ENCODE data around the gene IFNL1.
"Not testable (repeated sequence)": the region's sequence is repeated elsewhere in the genome, so short reads cannot be mapped to it uniquely, and the experiment has no call there.

The IFNL1 gene

DNA sequence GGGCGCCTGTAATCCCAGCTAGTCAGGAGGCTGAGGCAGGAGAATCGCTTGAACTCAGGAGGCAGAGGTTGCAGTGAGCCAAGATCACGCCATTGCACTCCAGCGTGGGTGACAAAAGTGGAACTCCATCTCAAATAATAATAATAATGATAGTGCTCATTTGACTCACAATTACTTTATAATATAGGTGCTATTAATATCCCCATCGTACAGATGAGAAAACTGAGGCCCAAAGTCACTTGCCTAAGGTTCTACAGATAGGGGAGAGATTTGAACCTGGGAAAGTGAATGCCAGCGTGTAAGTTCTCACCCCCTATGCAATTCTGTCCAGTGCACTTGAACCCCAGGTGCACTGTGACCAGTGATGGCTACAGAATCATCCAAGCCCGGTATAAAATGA is 33.7 kb downstream of the IFNL1 start:
- no peak overlapping the region for H3K4me3 ChIP-seq (replicated peaks; ENCODE audit: low read depth, low read length)
- no peaks in the 10 kb centered on the region for H3K27me3 ChIP-seq (replicated peaks; ENCODE audit: control insufficient read depth, insufficient read depth, low read length)
- TF ChIP-seq, protein P1, sequence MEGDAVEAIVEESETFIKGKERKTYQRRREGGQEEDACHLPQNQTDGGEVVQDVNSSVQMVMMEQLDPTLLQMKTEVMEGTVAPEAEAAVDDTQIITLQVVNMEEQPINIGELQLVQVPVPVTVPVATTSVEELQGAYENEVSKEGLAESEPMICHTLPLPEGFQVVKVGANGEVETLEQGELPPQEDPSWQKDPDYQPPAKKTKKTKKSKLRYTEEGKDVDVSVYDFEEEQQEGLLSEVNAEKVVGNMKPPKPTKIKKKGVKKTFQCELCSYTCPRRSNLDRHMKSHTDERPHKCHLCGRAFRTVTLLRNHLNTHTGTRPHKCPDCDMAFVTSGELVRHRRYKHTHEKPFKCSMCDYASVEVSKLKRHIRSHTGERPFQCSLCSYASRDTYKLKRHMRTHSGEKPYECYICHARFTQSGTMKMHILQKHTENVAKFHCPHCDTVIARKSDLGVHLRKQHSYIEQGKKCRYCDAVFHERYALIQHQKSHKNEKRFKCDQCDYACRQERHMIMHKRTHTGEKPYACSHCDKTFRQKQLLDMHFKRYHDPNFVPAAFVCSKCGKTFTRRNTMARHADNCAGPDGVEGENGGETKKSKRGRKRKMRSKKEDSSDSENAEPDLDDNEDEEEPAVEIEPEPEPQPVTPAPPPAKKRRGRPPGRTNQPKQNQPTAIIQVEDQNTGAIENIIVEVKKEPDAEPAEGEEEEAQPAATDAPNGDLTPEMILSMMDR (IDR thresholded peaks at IDR 0.05; ENCODE audit: insufficient read depth, low read length, poor library complexity, severe bottlenecking) = no peak
- no peak for DNase-seq (ENCODE audit: extremely low read depth, insufficient read length)
- peaks cover 7% of the 10 kb centered on the region for H3K36me3 ChIP-seq (ENCODE audit: control insufficient read depth, insufficient read depth, low read length)

DNA sequence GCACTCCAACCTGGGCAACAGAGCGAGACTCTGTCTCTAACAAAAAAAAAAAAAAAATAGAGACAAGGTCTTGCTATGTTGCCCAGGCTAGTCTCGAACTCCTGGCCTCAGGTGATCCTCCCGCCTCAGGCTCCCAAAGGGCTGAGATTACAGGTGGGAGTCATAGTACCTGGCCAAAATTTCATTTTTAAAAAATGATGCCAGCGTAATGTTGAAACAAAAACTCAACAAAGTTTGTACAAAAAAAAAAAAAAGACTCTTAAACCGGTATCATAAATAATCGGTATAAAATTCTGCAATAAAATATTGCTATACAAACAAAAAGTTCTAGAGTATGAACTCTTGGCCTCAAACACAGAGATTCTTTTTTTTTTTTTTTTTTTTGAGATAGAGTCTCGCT is 36.1 kb downstream of the IFNL1 start:
- no peaks in the 10 kb centered on the region for H3K27me3 ChIP-seq (replicated peaks; ENCODE audit: control insufficient read depth, insufficient read depth, low read length)
- no peak for DNase-seq (ENCODE audit: extremely low read depth, insufficient read length)
- H3K4me3 ChIP-seq (replicated peaks; ENCODE audit: low read depth, low read length) = no peak overlapping the region
- TF ChIP-seq, protein P1 (IDR thresholded peaks at IDR 0.05; ENCODE audit: insufficient read depth, low read length, poor library complexity, severe bottlenecking) = no peak
- H3K36me3 ChIP-seq (ENCODE audit: control insufficient read depth, insufficient read depth, low read length) = peaks cover 5% of the 10 kb centered on the region

DNA sequence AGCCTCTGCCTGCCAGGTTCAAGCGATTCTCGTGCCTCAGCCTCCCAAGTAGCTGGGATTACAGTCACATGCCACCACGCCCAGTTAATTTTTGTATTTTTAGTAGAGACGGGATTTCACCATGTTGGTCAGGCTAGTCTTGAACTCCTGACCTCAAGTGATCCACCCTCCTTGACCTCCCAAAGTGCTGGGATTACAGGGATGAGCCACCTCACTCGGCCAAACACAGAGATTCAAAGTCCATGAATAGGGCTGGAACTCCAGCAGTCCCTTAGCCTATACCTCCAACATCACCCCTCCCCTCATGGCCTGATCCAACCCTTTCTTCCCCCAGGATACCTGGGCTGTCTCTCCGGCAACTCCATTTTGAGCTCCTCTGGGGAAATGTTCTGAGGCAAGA is 36.5 kb downstream of the IFNL1 start:
- H3K4me3 ChIP-seq (replicated peaks; ENCODE audit: low read depth, low read length); H3K27me3 ChIP-seq (replicated peaks; ENCODE audit: control insufficient read depth, insufficient read depth, low read length); H3K36me3 ChIP-seq (ENCODE audit: control insufficient read depth, insufficient read depth, low read length); DNase-seq (ENCODE audit: extremely low read depth, insufficient read length): not testable (repeated sequence)

DNA sequence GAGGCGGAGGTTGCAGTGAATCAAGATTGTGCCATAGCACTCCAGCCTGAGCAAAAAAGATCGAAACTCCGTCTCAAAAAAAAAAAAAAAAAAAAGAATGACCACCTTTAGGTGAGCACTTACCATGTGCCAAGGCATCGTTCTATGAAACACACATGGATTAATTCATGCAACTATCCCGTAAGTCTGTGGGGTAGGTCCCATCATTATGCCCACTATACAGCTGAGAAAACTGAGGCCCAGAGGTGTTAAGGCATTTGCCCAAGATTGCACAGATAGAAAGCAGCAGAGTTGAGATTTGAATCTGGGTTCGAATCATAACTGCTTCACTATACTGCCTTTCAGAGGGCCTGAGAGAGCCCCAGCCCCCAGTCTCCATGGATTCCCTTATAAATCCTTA is 37.3 kb downstream of the IFNL1 start:
- no peak for DNase-seq (ENCODE audit: extremely low read depth, insufficient read length)
- TF ChIP-seq, protein P1 (IDR thresholded peaks at IDR 0.05; ENCODE audit: insufficient read depth, low read length, poor library complexity, severe bottlenecking) = no peak
- Histone ChIP-seq H3K27me3 (replicated peaks; ENCODE audit: control insufficient read depth, insufficient read depth, low read length) (no peaks in the 10 kb centered on the region), H3K36me3 (ENCODE audit: control insufficient read depth, insufficient read depth, low read length) (peaks cover 5% of the 10 kb centered on the region), H3K4me3 (replicated peaks; ENCODE audit: low read depth, low read length) (no peak overlapping the region)

DNA sequence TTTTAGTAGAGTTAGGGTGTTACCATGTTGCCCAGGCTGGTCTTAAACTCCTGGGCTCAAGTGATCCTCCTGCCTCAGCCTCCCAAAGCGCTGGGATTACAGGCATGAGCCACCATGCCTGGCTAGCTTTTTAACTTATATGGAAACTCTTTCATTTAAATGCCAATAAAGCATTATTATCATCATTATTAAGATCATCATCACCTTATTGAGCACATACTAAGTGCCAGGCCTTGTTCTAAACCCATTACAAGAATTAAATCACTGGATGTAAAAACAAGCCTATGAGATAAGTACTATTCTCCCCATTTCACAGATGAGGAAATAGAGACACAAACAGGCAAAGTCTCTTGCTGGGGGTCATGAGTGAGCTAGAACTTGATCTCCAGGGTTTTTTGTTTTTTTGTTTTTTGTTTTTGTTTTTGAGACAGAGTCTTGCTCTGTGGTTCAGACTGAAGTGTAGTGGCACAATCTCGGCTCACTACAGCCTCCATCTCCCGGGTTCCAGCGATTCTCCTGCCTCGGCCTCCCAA is 38.3 kb downstream of the IFNL1 start:
- no peaks in the 10 kb centered on the region for H3K27me3 ChIP-seq (replicated peaks; ENCODE audit: control insufficient read depth, insufficient read depth, low read length)
- DNase-seq (ENCODE audit: extremely low read depth, insufficient read length) = no peak
- H3K4me3 ChIP-seq (replicated peaks; ENCODE audit: low read depth, low read length) = peak overlapping the region; percentile 82
- H3K36me3 ChIP-seq (ENCODE audit: control insufficient read depth, insufficient read depth, low read length) = peaks cover 1% of the 10 kb centered on the region
- TF ChIP-seq, protein P1 (IDR thresholded peaks at IDR 0.05; ENCODE audit: insufficient read depth, low read length, poor library complexity, severe bottlenecking) = no peak

DNA sequence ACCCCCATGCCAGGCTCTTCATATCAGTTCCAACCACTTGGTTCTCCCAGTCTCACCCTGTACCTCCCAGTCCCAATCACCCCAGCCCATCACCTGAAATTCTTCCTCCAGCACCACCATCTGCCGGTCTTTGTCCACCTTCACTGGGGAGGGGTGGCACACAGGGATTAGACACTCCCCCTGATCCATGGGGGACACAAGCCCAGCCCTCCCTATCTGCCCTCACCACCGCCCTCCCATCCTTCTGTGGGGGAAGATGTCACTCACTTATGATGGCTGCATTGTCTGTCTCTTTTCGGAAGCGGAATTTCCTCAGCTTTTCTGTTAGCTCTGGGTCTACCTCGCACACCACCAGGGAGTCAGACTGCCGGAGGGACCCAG is 39.0 kb downstream of the IFNL1 start:
- Histone ChIP-seq H3K4me3 (replicated peaks; ENCODE audit: low read depth, low read length) (peak overlapping the region; percentile 82), H3K27me3 (replicated peaks; ENCODE audit: control insufficient read depth, insufficient read depth, low read length) (no peaks in the 10 kb centered on the region), H3K36me3 (ENCODE audit: control insufficient read depth, insufficient read depth, low read length) (peaks cover 1% of the 10 kb centered on the region; the same call in 1 of the 2 replicates)
- DNase-seq (ENCODE audit: extremely low read depth, insufficient read length) = no peak
- TF ChIP-seq, protein P1 (IDR thresholded peaks at IDR 0.05; ENCODE audit: insufficient read depth, low read length, poor library complexity, severe bottlenecking) = no peak
